Thyroid gland (tissue), 4 donors: ENCODE results near the gene DNHD1.

Experiments used
- CTCF ChIP-seq, 6 experiments: fragments of 200-600 bp in 3 of 6; fragments of 450-650 bp in 3 of 6; sonication (generic) in 3 of 6; IDR thresholded peaks; one replicate each; pipeline ENCODE4 v1.5.1; 2016 to 2019; ENCODE audit warnings: antibody characterized with exemption in 6 of 6, mild to moderate bottlenecking in 2 of 6, inconsistent platforms in 1 of 6, moderate library complexity in 1 of 6
- POLR2A ChIP-seq, 2 donors: fragments of 450-650 bp; IDR thresholded peaks; one replicate each; pipeline ENCODE4 v1.6.1; 2017; ENCODE audit warnings: antibody characterized with exemption in 2 of 2, mild to moderate bottlenecking in 2 of 2, moderate library complexity in 1 of 2

GRCh38 chr11:6569706-6570105 lies 72.6 kb downstream of the DNHD1 start:
- TF ChIP-seq POLR2A (IDR thresholded peaks at IDR 0.05) (no peak), CTCF (IDR thresholded peaks at IDR 0.05) (no peak)
